Activated naive CD4-positive, alpha-beta T cell treated with Interleukin-2 at 50 U/mL for 16 hours (primary cell): ENCODE measurements around the gene GRHL3.

Experiments
- DNase-seq: peaks from one replicate; pipeline ENCODE4 v3.0.0-alpha.2; 2020

The GRHL3 gene

GRCh38 chr1:24345334-24345733 lies 26.2 kb downstream of the GRHL3 start:
- no peak for DNase-seq

- DNase-seq: no peak
Observed at GRCh38 chr1:24347159-24347934, 28.2 kb downstream of the GRHL3 start.

GRCh38 chr1:24348196-24348595 lies 29.0 kb downstream of the GRHL3 start:
- DNase-seq: no peak

GRCh38 chr1:24349891-24350290 lies 30.7 kb downstream of the GRHL3 start:
- DNase-seq: peak; percentile 22

GRCh38 chr1:24351247-24351646 lies 32.1 kb downstream of the GRHL3 start:
- no peak for DNase-seq

- DNase-seq: peak; percentile 39
Observed at GRCh38 chr1:24351918-24352627, 32.9 kb downstream of the GRHL3 start.

- DNase-seq: no peak
Observed at GRCh38 chr1:24353292-24353891, 34.2 kb downstream of the GRHL3 start.

GRCh38 chr1:24355466-24355865 lies 36.3 kb downstream of the GRHL3 start:
- no peak for DNase-seq

GRCh38 chr1:24357038-24357437 lies 37.9 kb downstream of the GRHL3 start:
- DNase-seq: no peak

- no peak for DNase-seq
Observed at GRCh38 chr1:24360681-24361080, 41.5 kb downstream of the GRHL3 start.

GRCh38 chr1:24361811-24362210 lies 42.7 kb downstream of the GRHL3 start:
- DNase-seq: no peak

GRCh38 chr1:24362396-24362795 lies 43.2 kb downstream of the GRHL3 start:
- no peak for DNase-seq

- no peak for DNase-seq
Observed at GRCh38 chr1:24362982-24363614, 43.9 kb downstream of the GRHL3 start.

- no peak for DNase-seq
Observed at GRCh38 chr1:24363994-24364393, 44.8 kb downstream of the GRHL3 start.

- DNase-seq: no peak
Observed at GRCh38 chr1:24364605-24364974, 45.4 kb downstream of the GRHL3 start.

GRCh38 chr1:24364975-24365678 lies 46.0 kb downstream of the GRHL3 start:
- peak; percentile 11 for DNase-seq

GRCh38 chr1:24366707-24367106 lies 47.5 kb downstream of the GRHL3 start:
- DNase-seq: no peak

GRCh38 chr1:24369199-24369598 lies 50.0 kb downstream of the GRHL3 start:
- no peak for DNase-seq

GRCh38 chr1:24369801-24370200 lies 50.6 kb downstream of the GRHL3 start:
- DNase-seq: no peak

GRCh38 chr1:24373044-24373443 lies 53.9 kb downstream of the GRHL3 start:
- DNase-seq: no peak

- DNase-seq: no peak
Observed at GRCh38 chr1:24373710-24374109, 54.6 kb downstream of the GRHL3 start.

GRCh38 chr1:24374891-24375786 lies 56.0 kb downstream of the GRHL3 start:
- DNase-seq: no peak
